ENCODE data around the gene CDHR5. TPM values are rescaled to one million over a fixed set of nuclear protein-coding genes. Genes with fewer than 3 reads are reported as not detected.

The CDHR5 gene
- total RNA-seq, 4 donors from 2014 or later, result 0.95 to 1.8 TPM; not detected in 2

DNA sequence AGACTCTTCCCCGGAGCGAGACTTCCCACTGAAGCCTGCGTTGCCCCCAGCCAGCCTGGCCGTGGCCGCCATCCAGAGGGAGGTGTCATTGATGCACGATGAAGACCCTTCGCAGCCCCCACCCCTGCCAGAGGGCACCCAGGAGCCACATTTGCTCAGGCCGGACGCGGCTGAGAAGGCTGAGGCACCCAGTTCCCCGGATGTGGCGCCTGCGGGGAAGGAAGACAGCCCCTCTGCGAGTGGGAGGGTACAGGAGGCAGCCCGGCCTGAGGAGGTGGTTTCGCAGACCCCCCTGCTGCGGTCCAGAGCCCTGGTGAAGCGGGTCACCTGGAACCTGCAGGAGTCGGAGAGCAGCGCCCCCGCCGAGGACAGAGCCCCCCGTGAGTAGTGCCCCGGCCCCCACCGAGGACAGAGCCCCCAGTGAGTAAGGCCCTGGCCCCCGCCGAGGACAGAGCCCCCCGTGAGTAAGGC, 15.4 kb downstream of the CDHR5 start:
- no peak for DNase-seq
- Histone ChIP-seq H3K27me3 (no peaks in the 10 kb centered on the region), H3K36me3 (peaks cover 0 to 84% of the 10 kb centered on the region in 2 donors), H3K9me3 (no peaks in the 10 kb centered on the region), H3K4me1 (peaks cover 24 to 28% of the 10 kb centered on the region in 2 donors), H3K4me3 (no peak overlapping the region), H3K27ac (no peak overlapping the region)
- intact Hi-C loops (cut with DNase I; ENCODE audit: low total_unique reads) (no loop called here), in situ Hi-C loops (cut with MboI; ENCODE audit: low sequenced_read_pairs in 4 of 4) (no loop called here)
- no peak for ATAC-seq
- TF ChIP-seq POLR2A (IDR thresholded peaks at IDR 0.05), result no peak
- TF ChIP-seq, protein P1, sequence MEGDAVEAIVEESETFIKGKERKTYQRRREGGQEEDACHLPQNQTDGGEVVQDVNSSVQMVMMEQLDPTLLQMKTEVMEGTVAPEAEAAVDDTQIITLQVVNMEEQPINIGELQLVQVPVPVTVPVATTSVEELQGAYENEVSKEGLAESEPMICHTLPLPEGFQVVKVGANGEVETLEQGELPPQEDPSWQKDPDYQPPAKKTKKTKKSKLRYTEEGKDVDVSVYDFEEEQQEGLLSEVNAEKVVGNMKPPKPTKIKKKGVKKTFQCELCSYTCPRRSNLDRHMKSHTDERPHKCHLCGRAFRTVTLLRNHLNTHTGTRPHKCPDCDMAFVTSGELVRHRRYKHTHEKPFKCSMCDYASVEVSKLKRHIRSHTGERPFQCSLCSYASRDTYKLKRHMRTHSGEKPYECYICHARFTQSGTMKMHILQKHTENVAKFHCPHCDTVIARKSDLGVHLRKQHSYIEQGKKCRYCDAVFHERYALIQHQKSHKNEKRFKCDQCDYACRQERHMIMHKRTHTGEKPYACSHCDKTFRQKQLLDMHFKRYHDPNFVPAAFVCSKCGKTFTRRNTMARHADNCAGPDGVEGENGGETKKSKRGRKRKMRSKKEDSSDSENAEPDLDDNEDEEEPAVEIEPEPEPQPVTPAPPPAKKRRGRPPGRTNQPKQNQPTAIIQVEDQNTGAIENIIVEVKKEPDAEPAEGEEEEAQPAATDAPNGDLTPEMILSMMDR (IDR thresholded peaks at IDR 0.05 in 4 of 5, conservative IDR thresholded peaks at IDR 0.05 in 1 of 5), result no peak

DNA sequence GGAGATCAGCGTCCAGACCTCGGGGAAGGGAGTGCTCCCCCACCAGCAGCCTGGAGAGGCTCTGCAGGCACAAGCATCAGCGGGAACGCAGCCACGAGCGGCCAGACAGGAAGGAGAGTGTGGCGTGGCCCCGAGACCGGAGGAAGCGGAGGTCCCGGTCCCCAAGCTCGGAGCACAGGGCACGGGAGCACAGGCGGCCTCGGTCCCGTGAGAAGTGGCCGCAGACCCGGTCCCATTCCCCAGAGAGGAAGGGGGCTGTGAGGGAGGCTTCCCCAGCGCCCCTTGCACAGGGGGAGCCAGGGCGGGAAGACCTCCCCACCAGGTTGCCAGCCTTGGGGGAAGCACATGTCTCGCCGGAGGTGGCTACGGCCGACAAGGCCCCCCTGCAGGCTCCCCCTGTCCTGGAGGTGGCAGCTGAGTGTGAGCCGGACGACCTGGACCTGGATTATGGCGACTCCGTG, 15.9 kb downstream of the CDHR5 start:
- ATAC-seq (no peak), DNase-seq (no peak)
- Histone ChIP-seq H3K27me3 (no peaks in the 10 kb centered on the region), H3K4me1 (peaks cover 18 to 23% of the 10 kb centered on the region in 2 donors), H3K27ac (no peak overlapping the region), H3K4me3 (no peak overlapping the region), H3K36me3 (peaks cover 0 to 89% of the 10 kb centered on the region in 2 donors), H3K9me3 (no peaks in the 10 kb centered on the region)
- in situ Hi-C loops (cut with MboI; ENCODE audit: low sequenced_read_pairs in 4 of 4), result no loop called here
- intact Hi-C loops (cut with DNase I; ENCODE audit: low total_unique reads), result no loop called here
- no peak for TF ChIP-seq POLR2A (IDR thresholded peaks at IDR 0.05)
- TF ChIP-seq, protein P1 (IDR thresholded peaks at IDR 0.05 in 4 of 5, conservative IDR thresholded peaks at IDR 0.05 in 1 of 5), result no peak

DNA sequence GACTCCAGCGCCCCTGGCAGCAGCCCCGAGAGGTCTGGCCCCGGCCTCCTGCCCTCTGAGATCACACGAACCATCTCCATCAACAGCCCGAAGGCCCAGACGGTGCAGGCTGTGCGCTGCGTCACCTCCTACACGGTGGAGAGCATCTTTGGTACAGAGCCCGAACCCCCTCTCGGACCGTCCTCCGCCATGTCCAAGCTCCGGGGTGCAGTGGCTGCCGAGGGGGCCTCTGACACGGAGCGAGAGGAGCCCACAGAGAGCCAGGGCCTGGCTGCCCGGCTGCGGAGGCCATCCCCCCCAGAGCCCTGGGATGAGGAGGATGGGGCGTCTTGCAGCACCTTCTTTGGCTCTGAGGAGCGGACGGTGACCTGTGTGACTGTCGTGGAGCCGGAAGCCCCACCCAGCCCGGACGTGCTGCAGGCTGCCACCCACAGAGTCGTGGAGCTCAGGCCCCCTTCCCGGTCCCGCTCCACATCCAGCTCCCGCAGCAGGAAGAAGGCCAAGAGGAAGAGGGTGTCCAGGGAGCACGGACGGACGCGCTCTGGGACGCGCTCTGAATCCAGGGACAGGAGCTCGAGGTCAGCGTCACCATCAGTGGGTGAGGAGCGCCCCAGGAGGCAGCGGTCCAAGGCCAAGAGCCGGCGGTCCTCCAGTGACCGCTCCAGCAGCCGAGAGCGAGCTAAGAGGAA, 16.6 kb downstream of the CDHR5 start:
- Histone ChIP-seq H3K9me3 (no peaks in the 10 kb centered on the region), H3K27ac (no peak overlapping the region), H3K27me3 (no peaks in the 10 kb centered on the region), H3K4me1 (peaks cover 14 to 16% of the 10 kb centered on the region in 2 donors), H3K4me3 (no peak overlapping the region), H3K36me3 (peaks cover 0 to 92% of the 10 kb centered on the region in 2 donors)
- intact Hi-C loops (cut with DNase I; ENCODE audit: low total_unique reads), result no loop called here
- DNase-seq (no peak), ATAC-seq (no peak)
- in situ Hi-C loops (cut with MboI; ENCODE audit: low sequenced_read_pairs in 4 of 4), result no loop called here
- TF ChIP-seq, protein P1 (IDR thresholded peaks at IDR 0.05 in 4 of 5, conservative IDR thresholded peaks at IDR 0.05 in 1 of 5), result no peak
- no peak for TF ChIP-seq POLR2A (IDR thresholded peaks at IDR 0.05)

DNA sequence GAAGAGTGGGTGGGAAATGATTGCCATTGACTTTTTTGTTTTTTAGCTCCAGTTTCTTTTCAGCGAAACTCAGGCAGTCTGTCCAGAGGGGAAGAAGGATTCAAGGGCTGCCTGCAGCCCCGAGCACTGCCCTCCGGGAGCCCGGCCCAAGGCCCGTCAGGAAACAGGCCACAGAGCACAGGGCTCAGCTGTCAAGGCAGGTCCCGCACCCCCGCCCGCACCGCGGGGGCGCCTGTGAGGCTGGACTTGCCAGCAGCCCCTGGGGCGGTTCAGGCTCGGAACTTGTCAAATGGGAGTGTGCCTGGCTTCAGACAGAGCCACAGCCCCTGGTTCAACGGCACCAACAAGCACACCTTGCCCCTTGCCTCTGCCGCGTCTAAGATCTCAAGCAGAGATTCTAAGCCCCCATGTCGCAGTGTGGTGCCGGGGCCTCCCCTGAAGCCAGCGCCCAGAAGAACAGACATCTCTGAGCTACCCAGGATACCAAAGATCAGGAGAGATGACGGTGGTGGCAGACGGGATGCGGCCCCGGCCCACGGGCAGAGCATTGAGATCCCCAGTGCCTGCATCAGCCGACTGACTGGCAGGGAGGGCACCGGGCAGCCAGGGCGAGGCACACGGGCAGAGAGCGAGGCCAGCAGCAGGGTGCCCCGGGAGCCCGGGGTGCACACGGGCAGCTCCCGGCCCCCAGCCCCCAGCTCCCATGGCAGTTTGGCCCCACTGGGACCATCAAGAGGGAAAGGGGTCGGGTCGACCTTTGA, 17.6 kb downstream of the CDHR5 start:
- intact Hi-C loops (cut with DNase I; ENCODE audit: low total_unique reads) (no loop called here), in situ Hi-C loops (cut with MboI; ENCODE audit: low sequenced_read_pairs in 4 of 4) (no loop called here)
- H3K9me3 ChIP-seq, result no peaks in the 10 kb centered on the region
- H3K4me3 ChIP-seq, result no peak overlapping the region
- DNase-seq (no peak), ATAC-seq (no peak)
- TF ChIP-seq POLR2A (IDR thresholded peaks at IDR 0.05), result no peak
- TF ChIP-seq, protein P1 (IDR thresholded peaks at IDR 0.05 in 4 of 5, conservative IDR thresholded peaks at IDR 0.05 in 1 of 5), result no peak
- peaks cover 0 to 96% of the 10 kb centered on the region in 2 donors for H3K36me3 ChIP-seq
- no peaks in the 10 kb centered on the region for H3K27me3 ChIP-seq
- H3K4me1 ChIP-seq, result peaks cover 5 to 7% of the 10 kb centered on the region in 2 donors
- no peak overlapping the region for H3K27ac ChIP-seq

All from gastrocnemius medialis (tissue), 4 donors.